H1 (cell line): ENCODE results near the gene BMP2. TPM values are rescaled to one million over a fixed set of nuclear protein-coding genes. Genes with fewer than 3 reads are reported as not detected.

ENCODE experiments used
- CTCF ChIA-PET: fragments of 300-600 bp; sonication (Branson Sonifier 250); formaldehyde crosslinking; loops from one replicate; lab custom pipeline; 2021; ENCODE audit not compliant: partially characterized antibody; lab: Charles Lee
- POLR2A ChIA-PET: fragments of 300-600 bp; sonication (Branson Sonifier 250); formaldehyde crosslinking; loops from one replicate; lab custom pipeline; 2021; ENCODE audit warnings: inconsistent platforms; ENCODE audit not compliant: partially characterized antibody; lab: Charles Lee
- DNase-seq, 2 experiments: peaks; one replicate each; pipeline versions ENCODE4 v3.0.0 to v3.0.0-alpha.2; 2010 to 2022; ENCODE audit warnings: low spot score in 2 of 2, low read depth in 1 of 2, mixed read lengths in 1 of 2
- FAIRE-seq: peaks from 2 replicates; lab custom pipeline; 2011; peaks lifted over from hg19 to GRCh38; lab: Jason Lieb, UNC
- H2AFZ ChIP-seq: 2 replicates; pipeline ENCODE4 v1.8.1; 2012; ENCODE audit warnings: low read length, inconsistent platforms
- H2AK5ac ChIP-seq: 2 replicates; pipeline ENCODE4 v1.6.1; 2013; ENCODE audit warnings: low read depth, low read length
- H2BK120ac ChIP-seq: replicated peaks from 2 replicates; pipeline ENCODE3; 2013; ENCODE audit warnings: low read depth, low read length, inconsistent platforms
- H2BK12ac ChIP-seq: 2 replicates; pipeline ENCODE4 v1.6.1; 2013; ENCODE audit warnings: low read depth, low read length
- H2BK15ac ChIP-seq: 2 replicates; pipeline ENCODE4 v1.6.1; 2013; ENCODE audit warnings: low read length
- H2BK20ac ChIP-seq: 2 replicates; pipeline ENCODE4 v1.6.1; 2013; ENCODE audit warnings: low read length
- H2BK5ac ChIP-seq: 2 replicates; pipeline ENCODE4 v1.6.1; 2013; ENCODE audit warnings: low read depth, low read length
- H3K14ac ChIP-seq: 2 replicates; pipeline ENCODE4 v1.6.1; 2013; ENCODE audit warnings: inconsistent platforms; ENCODE audit not compliant: insufficient read length
- H3K18ac ChIP-seq: 2 replicates; pipeline ENCODE4 v1.6.1; 2013; ENCODE audit warnings: low read length; ENCODE audit errors: extremely low read depth
- H3K23ac ChIP-seq: 2 replicates; pipeline ENCODE4 v1.6.1; 2013; ENCODE audit warnings: inconsistent platforms; ENCODE audit not compliant: insufficient read length
- H3K23me2 ChIP-seq: 2 replicates; pipeline ENCODE4 v1.6.1; 2013; ENCODE audit warnings: low read depth, low read length
- H3K27ac ChIP-seq: 2 replicates; pipeline ENCODE4 v1.6.1; 2011; ENCODE audit warnings: low read depth, low read length, inconsistent platforms
- H3K27me3 ChIP-seq, 4 experiments: replicated peaks in 1 of 4; 1 replicate in 1 of 4; 2 replicates in 3 of 4; pipeline versions ENCODE4 v1.6.1 to v1.8.1; 2011 to 2013; ENCODE audit warnings: low read length in 3 of 4, mild to moderate bottlenecking in 3 of 4, inconsistent platforms in 2 of 4, mixed read lengths in 2 of 4, moderate library complexity in 1 of 4; ENCODE audit not compliant: control insufficient read depth in 3 of 4, insufficient read depth in 3 of 4; ENCODE audit errors: extremely low read depth in 1 of 4
- H3K36me3 ChIP-seq, 4 experiments: 2 replicates each; pipeline versions ENCODE4 v1.6.1 to v1.8.1; 2011 to 2013; ENCODE audit warnings: mild to moderate bottlenecking in 4 of 4, low read length in 3 of 4, moderate library complexity in 2 of 4, control low read depth in 1 of 4, inconsistent platforms in 1 of 4; ENCODE audit not compliant: insufficient read depth in 4 of 4, control insufficient read depth in 2 of 4
- H3K4ac ChIP-seq: replicated peaks from 2 replicates; pipeline ENCODE3; 2013; ENCODE audit warnings: low read length, low read depth, mixed read lengths, inconsistent platforms; ENCODE audit not compliant: insufficient read length
- H3K4me1 ChIP-seq, 4 experiments: replicated peaks in 1 of 4; 1 replicate in 1 of 4; 2 replicates in 3 of 4; pipeline versions ENCODE4 v1.6.1 to v1.8.1; 2011 to 2013; ENCODE audit warnings: low read length in 3 of 4, inconsistent platforms in 2 of 4, mixed read lengths in 1 of 4; ENCODE audit not compliant: insufficient read depth in 4 of 4, control insufficient read depth in 3 of 4
- H3K4me2 ChIP-seq, 2 experiments: 2 replicates each; pipeline versions ENCODE4 v1.6.1 to v1.8.1; 2011 to 2013; ENCODE audit warnings: low read depth in 2 of 2, low read length in 2 of 2, control low read depth in 1 of 2, inconsistent platforms in 1 of 2, mild to moderate bottlenecking in 1 of 2; ENCODE audit not compliant: insufficient read depth in 1 of 2
- H3K4me3 ChIP-seq, 4 experiments: fragments of 200-600, 300-600 bp in 1 of 4; sonication (generic), shearing (Covaris generic), sonication (Bioruptor Twin) in 1 of 4; 2 replicates each; pipeline versions ENCODE4 v1.5.1 to v1.8.1; 2011 to 2016; ENCODE audit warnings: low read length in 4 of 4, low read depth in 3 of 4, control low read depth in 2 of 4, inconsistent platforms in 2 of 4, mild to moderate bottlenecking in 2 of 4, mixed read lengths in 1 of 4, moderate library complexity in 1 of 4; ENCODE audit not compliant: insufficient read depth in 2 of 4; ENCODE audit errors: extremely low read depth in 1 of 4
- H3K56ac ChIP-seq: replicated peaks from 2 replicates; pipeline ENCODE3; 2013; ENCODE audit warnings: low read depth, mild to moderate bottlenecking, mixed read lengths, low read length, inconsistent platforms; ENCODE audit not compliant: insufficient read length
- H3K79me1 ChIP-seq: 2 replicates; pipeline ENCODE4 v1.6.1; 2013; ENCODE audit warnings: low read depth, low read length, control low read depth
- H3K79me2 ChIP-seq, 2 experiments: 2 replicates each; pipeline versions ENCODE4 v1.6.1 to v1.8.1; 2012 to 2013; ENCODE audit warnings: low read length in 2 of 2, mild to moderate bottlenecking in 2 of 2, inconsistent platforms in 1 of 2; ENCODE audit not compliant: insufficient read depth in 2 of 2, control insufficient read depth in 1 of 2
- H3K9ac ChIP-seq, 4 experiments: replicated peaks in 1 of 4; 1 replicate in 1 of 4; 2 replicates in 3 of 4; pipeline versions ENCODE4 v1.6.1 to v1.8.1; 2011 to 2013; ENCODE audit warnings: low read depth in 3 of 4, low read length in 3 of 4, control low read depth in 2 of 4, mild to moderate bottlenecking in 2 of 4, moderate library complexity in 2 of 4, inconsistent platforms in 1 of 4; ENCODE audit errors: extremely low read depth in 1 of 4
- H3K9me3 ChIP-seq, 2 experiments: 2 replicates each; pipeline versions ENCODE4 v1.6.1 to v1.8.1; 2012 to 2013; ENCODE audit warnings: mild to moderate bottlenecking in 2 of 2, moderate library complexity in 2 of 2, control low read depth in 1 of 2, inconsistent platforms in 1 of 2, low read depth in 1 of 2, low read length in 1 of 2, mixed read lengths in 1 of 2; ENCODE audit not compliant: insufficient read depth in 2 of 2
- H4K20me1 ChIP-seq, 2 experiments: replicated peaks in 1 of 2; 2 replicates each; pipeline versions ENCODE3 to v1.8.1; 2011 to 2013; ENCODE audit warnings: inconsistent platforms in 2 of 2, low read length in 2 of 2, mild to moderate bottlenecking in 1 of 2; ENCODE audit not compliant: insufficient read depth in 2 of 2, control insufficient read depth in 1 of 2
- H4K5ac ChIP-seq: 2 replicates; pipeline ENCODE4 v1.6.1; 2013; ENCODE audit warnings: low read length, low read depth, mixed read lengths, inconsistent platforms; ENCODE audit not compliant: insufficient read length
- H4K8ac ChIP-seq: 2 replicates; pipeline ENCODE4 v1.8.0; 2013; ENCODE audit warnings: mild to moderate bottlenecking, moderate library complexity, low read length, inconsistent platforms; ENCODE audit not compliant: insufficient read depth; ENCODE audit errors: extremely low read depth
- H4K91ac ChIP-seq: replicated peaks from 2 replicates; pipeline ENCODE3; 2013; ENCODE audit warnings: low read length, mixed read lengths, inconsistent platforms; ENCODE audit not compliant: insufficient read length
- HDAC6 ChIP-seq: IDR thresholded peaks from one replicate; pipeline ENCODE4 v1.7.1; 2012; ENCODE audit warnings: low read depth, mild to moderate bottlenecking, inconsistent platforms, low read length, moderate library complexity
- JUN ChIP-seq: IDR thresholded peaks from 2 replicates; pipeline ENCODE4 v1.6.1; 2011; ENCODE audit warnings: low read depth, mild to moderate bottlenecking, improper control_type of control experiment, low read length
- RAD21 ChIP-seq, 2 experiments: IDR thresholded peaks in 1 of 2; conservative IDR thresholded peaks in 1 of 2; 2 replicates each; pipeline ENCODE4 v1.6.1; 2011; ENCODE audit warnings: low read depth in 2 of 2, low read length in 2 of 2, improper control_type of control experiment in 1 of 2, inconsistent platforms in 1 of 2, mild to moderate bottlenecking in 1 of 2, moderate library complexity in 1 of 2
- SP2 ChIP-seq: IDR thresholded peaks from 2 replicates; pipeline ENCODE4 v1.6.1; 2012; ENCODE audit warnings: mild to moderate bottlenecking, low read length, inconsistent platforms
- SP4 ChIP-seq: IDR thresholded peaks from 2 replicates; pipeline ENCODE4 v1.6.1; 2012; ENCODE audit warnings: low read length, inconsistent platforms
- WGBS, 2 experiments: shearing (Covaris generic) in 1 of 2; methylation state at CpG; one replicate each; pipeline versions ENCODE4 v1.1.6 to v1.1.7; 2013 to 2015; ENCODE audit warnings: low lambda C conversion rate in 2 of 2, mixed read lengths in 2 of 2, inconsistent platforms in 1 of 2, low coverage in 1 of 2, missing lambda C conversion rate in 1 of 2; ENCODE audit not compliant: insufficient replicate concordance in 2 of 2, insufficient coverage in 1 of 2, insufficient read length in 1 of 2; ENCODE audit errors: extremely low coverage in 1 of 2, missing lambda C conversion rate in 1 of 2; 5-methylcytosine and 5-hydroxymethylcytosine counted together
- polyA plus RNA-seq, 7 experiments: library from polyadenylated mRNA; depleted of rRNA in 3 of 7; stranded (reverse) in 5 of 7; unstranded in 2 of 7; fragments of >200 nt in 5 of 7; fragments of 200-250 nt in 2 of 7; gene quantifications; 1 replicate in 5 of 7; 2 replicates in 1 of 7; 4 replicates in 1 of 7; pipeline versions ENCODE4 v1.2.1 to v1.2.3, GENCODE V29; 2011 to 2013; ENCODE audit warnings: missing spikeins in 2 of 7, mixed read lengths in 2 of 7
- total RNA-seq: library from RNA; stranded (reverse); fragmentation: NEBNext Ultra II Directional; extraction: Animal tissue kit (Norgen Biotek cat#: 25700); gene quantifications from 2 replicates; pipeline ENCODE4 v1.2.1, GENCODE V29; 2021
- TF ChIP-seq, protein P1 (sequence below): IDR thresholded peaks from 2 replicates; pipeline ENCODE4 v1.6.1; 2012; ENCODE audit warnings: inconsistent platforms

The BMP2 gene
- total and polyA plus RNA-seq, 2 of the 8 experiments (the other 6 are each of a cell fraction or from before 2014, with no cell fraction given) = 1.8 to 3.6 TPM

DNA sequence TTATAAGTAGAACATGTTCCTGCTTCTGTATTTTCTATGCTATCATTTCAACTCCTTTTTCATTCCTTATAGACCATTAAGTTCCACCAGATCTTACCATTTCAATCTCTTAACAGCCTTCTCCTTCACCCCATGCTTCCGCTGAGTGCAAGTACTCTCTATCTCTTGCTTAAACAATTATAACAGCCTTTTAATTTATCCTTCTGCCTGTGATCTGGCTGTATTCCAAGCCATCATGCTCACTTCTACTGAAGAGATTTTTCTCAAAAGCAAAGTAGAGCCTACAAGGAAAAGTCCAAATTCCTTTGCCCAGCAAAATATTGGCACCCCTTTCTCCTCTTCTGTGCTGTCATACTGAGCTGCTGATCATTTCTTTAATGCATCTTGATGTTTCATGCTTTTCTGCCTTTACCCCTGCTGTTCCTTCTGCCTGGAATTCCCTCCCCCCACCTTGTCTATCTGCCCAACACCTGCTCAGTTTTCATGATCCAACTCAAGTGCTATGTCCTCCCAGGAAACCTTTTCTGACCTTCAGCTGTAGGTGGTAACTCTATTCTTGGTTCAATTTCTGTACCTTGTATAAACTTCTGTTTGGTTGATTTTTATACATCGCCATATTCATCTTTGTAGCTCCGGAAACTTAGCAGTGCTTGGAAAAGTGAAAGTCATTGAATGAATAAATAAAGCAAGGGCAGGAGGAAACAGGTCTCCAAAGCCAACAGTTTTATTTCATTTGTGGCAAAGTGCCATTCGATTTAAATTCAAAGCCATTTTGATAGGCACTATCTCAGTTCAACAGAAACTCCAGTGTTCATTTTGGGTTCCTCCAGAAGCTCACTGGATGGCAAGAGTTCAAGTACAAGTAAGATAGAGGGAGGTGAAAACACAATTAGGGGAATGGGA lies 10.5 kb upstream of the BMP2 start:
- no peak overlapping the region for H4K91ac ChIP-seq
- H2BK5ac ChIP-seq = no peak overlapping the region
- no peak overlapping the region for H3K4me3 ChIP-seq
- CTCF ChIA-PET = interaction anchor here (0.7 to 2.7 kb wide), 6 partner anchors 9 to 122 kb away, joined by 3 to 7 read pairs (median 4); no protein-coding TSS in a partner anchor
- no peak overlapping the region for H3K23ac ChIP-seq
- H3K4me2 ChIP-seq = no peak overlapping the region
- TF ChIP-seq, protein P1, sequence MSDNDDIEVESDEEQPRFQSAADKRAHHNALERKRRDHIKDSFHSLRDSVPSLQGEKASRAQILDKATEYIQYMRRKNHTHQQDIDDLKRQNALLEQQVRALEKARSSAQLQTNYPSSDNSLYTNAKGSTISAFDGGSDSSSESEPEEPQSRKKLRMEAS = no peak
- TF ChIP-seq RAD21 (IDR thresholded peaks at IDR 0.05 in 1 of 2, conservative IDR thresholded peaks at IDR 0.05 in 1 of 2; ENCODE audit: low read depth in 2 of 2, low read length in 2 of 2) (no peak), HDAC6 (no peak), JUN (no peak), SP4 (no peak), SP2 (no peak)
- DNase-seq (no peak), FAIRE-seq (no peak)
- no peak overlapping the region for H2BK120ac ChIP-seq
- H2BK20ac ChIP-seq = no peak overlapping the region
- H3K14ac ChIP-seq = no peak overlapping the region
- no peaks in the 10 kb centered on the region for H3K79me2 ChIP-seq
- no peak overlapping the region for H3K4ac ChIP-seq
- H3K56ac ChIP-seq = no peak overlapping the region
- no peak overlapping the region for H3K18ac ChIP-seq
- H4K5ac ChIP-seq = no peak overlapping the region
- peaks cover 0 to 2% of the 10 kb centered on the region in 2 experiments; a peak in 1 of 4 replicates for H3K9me3 ChIP-seq
- peak overlapping the region; percentile 76; the same call in 1 of the 2 replicates for H2AFZ ChIP-seq
- no peak overlapping the region for H2AK5ac ChIP-seq
- no peak overlapping the region for H4K8ac ChIP-seq
- no peaks in the 10 kb centered on the region for H3K23me2 ChIP-seq
- H3K79me1 ChIP-seq = no peaks in the 10 kb centered on the region
- POLR2A ChIA-PET = no interaction called here
- H3K27me3 ChIP-seq = no peaks in the 10 kb centered on the region
- H2BK12ac ChIP-seq = no peak overlapping the region
- no peak overlapping the region for H3K9ac ChIP-seq
- 93% methylated on average over 4 of the region's 4 CpGs; no CpG with 5 or more reads in 1 of the 2 experiments for WGBS, 2 experiments
- no peak overlapping the region for H3K27ac ChIP-seq
- no peaks in the 10 kb centered on the region; a peak in 1 of 7 replicates for H3K4me1 ChIP-seq
- H2BK15ac ChIP-seq = no peak overlapping the region
- H4K20me1 ChIP-seq = no peaks in the 10 kb centered on the region
- H3K36me3 ChIP-seq = no peaks in the 10 kb centered on the region
